Ramos (cell line): ENCODE data around the gene OSER1.

Experiments
- in situ Hi-C: fragments of 300-500 bp; cut with MboI; formaldehyde crosslinking; loops from one replicate; pipeline ENCODE4 v1.14.3; 2022; ENCODE audit warnings: low sequenced_read_pairs; ENCODE audit not compliant: unreplicated experiment

Gene OSER1

GRCh38 chr20:44228465-44229258 is 18.1 kb upstream of the OSER1 start:
- in situ Hi-C loops = no loop called here

GRCh38 chr20:44224637-44225036 is 14.1 kb upstream of the OSER1 start:
- in situ Hi-C loops = loop anchor here (25.0 kb wide), 2 partner anchors 388 to 463 kb away; no protein-coding TSS in a partner anchor

- in situ Hi-C loops = loop anchor here (25.0 kb wide), 2 partner anchors 389 to 464 kb away; no protein-coding TSS in a partner anchor
These were observed 13.2 kb upstream of the OSER1 start for GRCh38 chr20:44223721-44224120.

GRCh38 chr20:44222633-44223368 is 12.2 kb upstream of the OSER1 start:
- in situ Hi-C loops = loop anchor here (25.0 kb wide), 2 partner anchors 390 to 464 kb away; no protein-coding TSS in a partner anchor

GRCh38 chr20:44222027-44222426 is 11.5 kb upstream of the OSER1 start:
- in situ Hi-C loops = loop anchor here (25.0 kb wide), 2 partner anchors 390 to 465 kb away; no protein-coding TSS in a partner anchor

GRCh38 chr20:44221368-44221954 is 10.9 kb upstream of the OSER1 start:
- in situ Hi-C loops = loop anchor here (25.0 kb wide), 2 partner anchors 391 to 466 kb away; no protein-coding TSS in a partner anchor

GRCh38 chr20:44219791-44220190 is 9.2 kb upstream of the OSER1 start:
- in situ Hi-C loops = loop anchor here (5.0 to 25.0 kb wide), 3 partner anchors 93 to 468 kb away; partner anchors contain the start of gene FITM2

GRCh38 chr20:44219170-44219730 is 8.7 kb upstream of the OSER1 start:
- in situ Hi-C loops = loop anchor here (5.0 to 25.0 kb wide), 3 partner anchors 93 to 468 kb away; partner anchors contain the start of gene FITM2

GRCh38 chr20:44218446-44218845 is 7.9 kb upstream of the OSER1 start:
- in situ Hi-C loops = loop anchor here (5.0 to 25.0 kb wide), 3 partner anchors 94 to 469 kb away; partner anchors contain the start of gene FITM2

- in situ Hi-C loops = loop anchor here (5.0 to 25.0 kb wide), 3 partner anchors 95 to 470 kb away; partner anchors contain the start of gene FITM2
These were observed 6.9 kb upstream of the OSER1 start for GRCh38 chr20:44217342-44218092.

GRCh38 chr20:44215125-44215524 is 4.6 kb upstream of the OSER1 start:
- in situ Hi-C loops = loop anchor here (5.0 to 25.0 kb wide), 3 partner anchors 97 to 472 kb away; partner anchors contain the start of gene FITM2

- in situ Hi-C loops = loop anchor here (25.0 kb wide), 2 partner anchors 400 to 475 kb away; no protein-coding TSS in a partner anchor
These were observed 2.2 kb upstream of the OSER1 start for GRCh38 chr20:44212792-44213191.

- in situ Hi-C loops = loop anchor here (25.0 kb wide), 2 partner anchors 401 to 476 kb away; no protein-coding TSS in a partner anchor
These were observed 837 bp upstream of the OSER1 start for GRCh38 chr20:44211177-44212039.

GRCh38 chr20:44209686-44210405 is 725 bp downstream of the OSER1 start:
- in situ Hi-C loops = loop anchor here (25.0 kb wide), 2 partner anchors 402 to 477 kb away; no protein-coding TSS in a partner anchor

GRCh38 chr20:44208770-44209169 is 1.8 kb downstream of the OSER1 start:
- in situ Hi-C loops = loop anchor here (25.0 kb wide), 2 partner anchors 404 to 479 kb away; no protein-coding TSS in a partner anchor

GRCh38 chr20:44208165-44208564 is 2.4 kb downstream of the OSER1 start:
- in situ Hi-C loops = loop anchor here (25.0 kb wide), 2 partner anchors 404 to 479 kb away; no protein-coding TSS in a partner anchor

- in situ Hi-C loops = loop anchor here (25.0 kb wide), 2 partner anchors 405 to 480 kb away; no protein-coding TSS in a partner anchor
These were observed 3.3 kb downstream of the OSER1 start for GRCh38 chr20:44207126-44207723.
